ENCODE measurements around the gene FES. TPM values are rescaled to one million over a fixed set of nuclear protein-coding genes. Genes with fewer than 3 reads are reported as not detected.
A peak's percentile ranks its signal among the peaks of the same experiment; 100 is the strongest.

Gene FES
- total RNA-seq, 1 experiment from 2014 or later, result 6.7 TPM

DNA sequence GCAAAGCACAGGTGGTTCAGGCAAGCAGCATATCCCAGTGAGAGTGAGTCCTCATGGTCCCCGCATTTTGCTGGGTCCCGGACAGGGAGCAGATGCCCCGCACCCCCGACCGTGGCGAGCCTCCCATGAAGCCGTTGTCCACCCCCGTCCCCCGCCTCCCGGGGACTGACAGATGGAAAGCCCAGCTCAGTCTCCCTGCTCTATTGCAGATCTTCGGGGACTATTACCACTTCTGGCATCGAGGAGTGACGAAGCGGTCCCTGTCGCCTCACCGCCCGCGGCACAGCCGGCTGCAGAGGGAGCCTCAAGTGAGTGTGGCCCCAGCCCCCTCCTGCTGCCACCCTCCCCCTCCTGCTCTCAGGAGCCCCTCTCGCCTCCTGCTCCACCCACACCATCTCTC lies 8.3 kb upstream of the FES start:
- no peak overlapping the region; a peak in 1 of 7 replicates for H3K27ac Mint-ChIP-seq
- Histone ChIP-seq H3T11ph (ENCODE audit: low read length) (no peak overlapping the region), H3K23me2 (ENCODE audit: insufficient read length, low read depth, low read length, poor library complexity, severe bottlenecking) (peaks cover 4% of the 10 kb centered on the region), H3K27me3 (ENCODE audit: insufficient read depth, low read length) (no peaks in the 10 kb centered on the region), H3K4ac (ENCODE audit: low read depth, low read length) (no peak overlapping the region), H2BK20ac (ENCODE audit: low read depth, low read length, poor library complexity, severe bottlenecking) (no peak overlapping the region), H3K27ac (ENCODE audit: insufficient read length, low read depth, low read length) (no peak overlapping the region), H2BK120ac (ENCODE audit: low read depth, low read length, poor library complexity, severe bottlenecking) (no peak overlapping the region), H3K4me1 (ENCODE audit: insufficient read depth, low read length) (peaks cover 3% of the 10 kb centered on the region; the same call in 1 of the 2 replicates), H2BK12ac (ENCODE audit: insufficient read length, low read depth, low read length) (no peak overlapping the region), H4K20me1 (ENCODE audit: control insufficient read depth, insufficient read depth, insufficient read length) (no peaks in the 10 kb centered on the region), H3K79me1 (ENCODE audit: insufficient read depth, low read depth, low read length, poor library complexity, severe bottlenecking) (peaks cover 2% of the 10 kb centered on the region), H3K18ac (ENCODE audit: insufficient read length, low read depth, low read length) (no peak overlapping the region), H3K56ac (ENCODE audit: insufficient read length, low read depth, low read length) (no peak overlapping the region), H3K4me2 (ENCODE audit: insufficient read depth, insufficient read length, low read length) (no peak overlapping the region), H2AFZ (ENCODE audit: low read length) (no peak overlapping the region), H3K14ac (ENCODE audit: insufficient read depth, low read length) (peak overlapping the region; percentile 10; the same call in 1 of the 2 replicates), H3K9ac (ENCODE audit: extremely low read depth, insufficient read length, low read length) (no peak overlapping the region), H2AK5ac (ENCODE audit: insufficient read length, low read length) (no peak overlapping the region), H4K5ac (ENCODE audit: insufficient read length, low read depth, low read length) (no peak overlapping the region), H3K23ac (ENCODE audit: insufficient read length, low read depth, low read length) (no peak overlapping the region), H2BK5ac (ENCODE audit: insufficient read length, low read length) (no peak overlapping the region), H3K79me2 (ENCODE audit: insufficient read depth, low read length) (no peaks in the 10 kb centered on the region), H3K9me3 (ENCODE audit: control insufficient read depth, low read depth, low read length) (no peaks in the 10 kb centered on the region), H4K8ac (replicated peaks; ENCODE audit: insufficient read length, low read depth, low read length) (no peak overlapping the region), H2BK15ac (ENCODE audit: low read depth, low read length) (no peak overlapping the region; the same call in 1 of the 2 replicates), H4K91ac (ENCODE audit: insufficient read length, low read depth, low read length) (no peak overlapping the region)
- DNase-seq, result no peak
- H3K36me3 Mint-ChIP-seq (ENCODE audit: insufficient read depth in 1 of 3, low read depth in 3 of 3), result peaks cover 20 to 36% (median 33%) of the 10 kb centered on the region in 3 experiments; a peak in 6 of 7 replicates
- no peaks in the 10 kb centered on the region for H3K9me3 Mint-ChIP-seq
- H3K27me3 Mint-ChIP-seq (ENCODE audit: low read depth), result no peaks in the 10 kb centered on the region
- TF ChIP-seq, protein P1, sequence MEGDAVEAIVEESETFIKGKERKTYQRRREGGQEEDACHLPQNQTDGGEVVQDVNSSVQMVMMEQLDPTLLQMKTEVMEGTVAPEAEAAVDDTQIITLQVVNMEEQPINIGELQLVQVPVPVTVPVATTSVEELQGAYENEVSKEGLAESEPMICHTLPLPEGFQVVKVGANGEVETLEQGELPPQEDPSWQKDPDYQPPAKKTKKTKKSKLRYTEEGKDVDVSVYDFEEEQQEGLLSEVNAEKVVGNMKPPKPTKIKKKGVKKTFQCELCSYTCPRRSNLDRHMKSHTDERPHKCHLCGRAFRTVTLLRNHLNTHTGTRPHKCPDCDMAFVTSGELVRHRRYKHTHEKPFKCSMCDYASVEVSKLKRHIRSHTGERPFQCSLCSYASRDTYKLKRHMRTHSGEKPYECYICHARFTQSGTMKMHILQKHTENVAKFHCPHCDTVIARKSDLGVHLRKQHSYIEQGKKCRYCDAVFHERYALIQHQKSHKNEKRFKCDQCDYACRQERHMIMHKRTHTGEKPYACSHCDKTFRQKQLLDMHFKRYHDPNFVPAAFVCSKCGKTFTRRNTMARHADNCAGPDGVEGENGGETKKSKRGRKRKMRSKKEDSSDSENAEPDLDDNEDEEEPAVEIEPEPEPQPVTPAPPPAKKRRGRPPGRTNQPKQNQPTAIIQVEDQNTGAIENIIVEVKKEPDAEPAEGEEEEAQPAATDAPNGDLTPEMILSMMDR (conservative IDR thresholded peaks at IDR 0.05), result no peak
- peaks cover 23 to 28% of the 10 kb centered on the region in 2 experiments for H3K4me1 Mint-ChIP-seq
- no CpG with 5 or more reads among the region's 20 CpGs for WGBS (ENCODE audit: extremely low coverage, insufficient read length, low lambda C conversion rate)
- no peak overlapping the region for H3K4me3 Mint-ChIP-seq

Measured in H9 (cell line).